Gastrocnemius medialis (tissue), 4 donors: ENCODE measurements around the gene TRMT11. TPM values are rescaled to one million over a fixed set of nuclear protein-coding genes. Genes with fewer than 3 reads are reported as not detected.

Experiments used
- ATAC-seq, 2 donors: fragments of 150-250 bp; one replicate each; pipeline ENCODE4 v1.9.1; 2016
- DNase-seq, 2 donors: peaks; one replicate each; pipeline ENCODE4 v3.0.0-alpha.2; 2019
- H3K27ac ChIP-seq, 4 donors: fragments of 200-600 bp; sonication (generic); 1 replicate in 1 of 4; 2 replicates in 3 of 4; pipeline ENCODE4 v1.5.1; 2016 to 2018; ENCODE audit warnings: mild to moderate bottlenecking in 2 of 4, moderate library complexity in 1 of 4
- H3K27me3 ChIP-seq, 3 donors: fragments of 200-600 bp; sonication (generic) in 2 of 3; 1 replicate in 1 of 3; 2 replicates in 2 of 3; pipeline versions ENCODE4 v1.5.1 to v1.6.0; 2016 to 2019; ENCODE audit warnings: mild to moderate bottlenecking in 1 of 3, moderate library complexity in 1 of 3
- H3K36me3 ChIP-seq, 2 donors: fragments of 200-600 bp; sonication (generic) in 1 of 2; one replicate each; pipeline ENCODE4 v1.5.1; 2017 to 2018
- H3K4me1 ChIP-seq, 2 donors: fragments of 200-600 bp; sonication (generic) in 1 of 2; one replicate each; pipeline ENCODE4 v1.5.1; 2016 to 2017; ENCODE audit warnings: mild to moderate bottlenecking in 2 of 2
- H3K4me3 ChIP-seq, 4 donors: fragments of 200-600 bp; sonication (generic) in 3 of 4; 1 replicate in 1 of 4; 2 replicates in 3 of 4; pipeline ENCODE4 v1.5.1; 2016 to 2019; ENCODE audit warnings: mild to moderate bottlenecking in 2 of 4
- H3K9me3 ChIP-seq, 3 donors: fragments of 200-600 bp; sonication (generic) in 2 of 3; 1 replicate in 1 of 3; 2 replicates in 2 of 3; pipeline ENCODE4 v1.5.1; 2016 to 2019
- POLR2A ChIP-seq, 2 donors: fragments of 450-650 bp; IDR thresholded peaks; one replicate each; pipeline ENCODE4 v1.6.1; 2017; ENCODE audit warnings: antibody characterized with exemption in 2 of 2, mild to moderate bottlenecking in 2 of 2, moderate library complexity in 2 of 2
- in situ Hi-C, 4 donors: fragments of 200-750 bp; cut with MboI; loops; one replicate each; pipeline versions ENCODE4 v1.15.0 to v1.8.0; 2017; ENCODE audit warnings: low sequenced_read_pairs in 4 of 4
- intact Hi-C: fragments of 100-400 bp; cut with DNase I; formaldehyde crosslinking; loops from one replicate; pipeline ENCODE4 v1.15.1; 2023; ENCODE audit warnings: low total_unique reads
- total RNA-seq, 4 donors: library from RNA; depleted of rRNA; stranded (reverse); fragments of >200 nt; gene quantifications; one replicate each; pipeline versions ENCODE4 v1.1.0 to v1.2.3, GENCODE V29; 2016
- TF ChIP-seq, protein P1 (sequence below), 5 experiments: fragments of 450-650 bp in 3 of 5; fragments of 200-600 bp in 2 of 5; sonication (generic) in 2 of 5; IDR thresholded peaks in 4 of 5; conservative IDR thresholded peaks in 1 of 5; 1 replicate in 4 of 5; 2 replicates in 1 of 5; pipeline ENCODE4 v1.5.1; 2016 to 2019; ENCODE audit warnings: antibody characterized with exemption in 5 of 5, mild to moderate bottlenecking in 3 of 5, moderate library complexity in 3 of 5

The TRMT11 gene
- total RNA-seq, 4 donors from 2014 or later, result 2.5 to 10.2 (median 6.9) TPM

DNA sequence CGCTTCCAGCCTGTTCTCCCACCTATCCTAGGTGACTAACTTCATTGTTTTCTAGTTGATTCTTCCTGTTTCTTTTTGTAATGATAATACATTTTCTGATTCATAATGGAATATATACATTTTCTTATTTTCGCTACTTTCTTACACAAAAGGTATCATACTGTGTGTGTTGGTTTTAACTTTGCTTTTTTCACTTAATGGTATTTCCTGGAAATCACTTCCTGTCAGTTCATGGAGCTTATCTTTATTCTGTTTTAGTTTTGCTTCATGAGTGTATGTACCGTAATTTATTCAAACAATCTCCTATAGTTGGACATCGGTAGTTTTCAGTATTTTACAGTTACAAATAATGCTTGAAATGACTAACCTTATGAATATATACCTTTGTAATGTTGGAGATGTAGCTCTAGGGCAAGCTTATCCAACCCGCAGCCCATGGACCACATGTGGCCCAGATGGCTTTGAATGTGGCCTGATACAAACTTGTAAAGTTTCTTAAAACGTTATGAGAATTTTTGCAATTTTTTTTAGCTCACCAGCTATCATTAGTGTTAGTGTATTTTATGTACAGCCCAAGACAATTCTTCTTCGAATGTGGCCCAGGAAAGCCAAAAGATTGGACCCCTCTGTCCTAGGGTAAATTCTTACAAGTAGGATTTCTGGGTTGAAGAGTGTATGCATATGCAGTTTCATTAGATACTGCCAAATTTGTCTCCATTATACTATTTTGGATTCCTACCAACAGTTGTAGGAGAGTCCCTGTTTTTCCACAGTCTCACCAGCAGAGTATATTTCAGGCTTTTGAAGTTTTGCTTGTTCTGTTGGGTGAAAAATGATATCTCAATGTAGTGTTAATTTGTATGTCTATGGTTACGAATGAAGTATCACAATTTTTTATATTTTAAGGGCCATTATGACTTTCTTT is 16.7 kb downstream of the TRMT11 start:
- Histone ChIP-seq H3K27me3 (no peaks in the 10 kb centered on the region), H3K27ac (no peak overlapping the region), H3K4me1 (no peaks in the 10 kb centered on the region), H3K36me3 (peaks cover 0 to 13% of the 10 kb centered on the region in 2 donors), H3K4me3 (no peak overlapping the region), H3K9me3 (no peaks in the 10 kb centered on the region)
- in situ Hi-C loops (no loop called here), intact Hi-C loops (no loop called here)
- TF ChIP-seq, protein P1, sequence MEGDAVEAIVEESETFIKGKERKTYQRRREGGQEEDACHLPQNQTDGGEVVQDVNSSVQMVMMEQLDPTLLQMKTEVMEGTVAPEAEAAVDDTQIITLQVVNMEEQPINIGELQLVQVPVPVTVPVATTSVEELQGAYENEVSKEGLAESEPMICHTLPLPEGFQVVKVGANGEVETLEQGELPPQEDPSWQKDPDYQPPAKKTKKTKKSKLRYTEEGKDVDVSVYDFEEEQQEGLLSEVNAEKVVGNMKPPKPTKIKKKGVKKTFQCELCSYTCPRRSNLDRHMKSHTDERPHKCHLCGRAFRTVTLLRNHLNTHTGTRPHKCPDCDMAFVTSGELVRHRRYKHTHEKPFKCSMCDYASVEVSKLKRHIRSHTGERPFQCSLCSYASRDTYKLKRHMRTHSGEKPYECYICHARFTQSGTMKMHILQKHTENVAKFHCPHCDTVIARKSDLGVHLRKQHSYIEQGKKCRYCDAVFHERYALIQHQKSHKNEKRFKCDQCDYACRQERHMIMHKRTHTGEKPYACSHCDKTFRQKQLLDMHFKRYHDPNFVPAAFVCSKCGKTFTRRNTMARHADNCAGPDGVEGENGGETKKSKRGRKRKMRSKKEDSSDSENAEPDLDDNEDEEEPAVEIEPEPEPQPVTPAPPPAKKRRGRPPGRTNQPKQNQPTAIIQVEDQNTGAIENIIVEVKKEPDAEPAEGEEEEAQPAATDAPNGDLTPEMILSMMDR (IDR thresholded peaks at IDR 0.05 in 4 of 5, conservative IDR thresholded peaks at IDR 0.05 in 1 of 5), result no peak
- no peak for TF ChIP-seq POLR2A (IDR thresholded peaks at IDR 0.05)
- DNase-seq (no peak), ATAC-seq (no peak)

DNA sequence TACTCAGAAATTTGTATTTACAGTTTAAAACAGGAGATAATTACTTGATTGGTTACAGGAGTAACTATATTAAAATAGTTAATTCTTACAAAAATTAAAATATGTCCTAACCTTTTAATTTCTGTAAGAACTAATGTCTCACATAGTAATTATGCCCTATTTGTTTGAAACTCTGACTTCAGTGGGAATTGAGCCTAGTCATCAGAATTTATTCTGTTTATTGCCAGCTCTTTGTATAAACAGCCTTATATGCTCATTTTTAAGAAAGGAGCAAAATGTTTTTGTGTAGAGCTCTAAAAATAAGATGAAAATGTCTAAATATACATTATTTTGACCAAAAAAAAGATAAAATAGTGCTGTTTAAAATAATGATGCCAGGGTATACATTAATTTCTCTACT is 21.5 kb downstream of the TRMT11 start:
- Histone ChIP-seq H3K4me3 (no peak overlapping the region), H3K36me3 (peaks cover 0 to 44% of the 10 kb centered on the region in 2 donors), H3K27me3 (no peaks in the 10 kb centered on the region), H3K27ac (no peak overlapping the region), H3K4me1 (no peaks in the 10 kb centered on the region), H3K9me3 (no peaks in the 10 kb centered on the region)
- intact Hi-C loops, result no loop called here
- ATAC-seq (no peak), DNase-seq (no peak)
- TF ChIP-seq, protein P1 (IDR thresholded peaks at IDR 0.05 in 4 of 5, conservative IDR thresholded peaks at IDR 0.05 in 1 of 5), result no peak
- TF ChIP-seq POLR2A (IDR thresholded peaks at IDR 0.05), result no peak
- in situ Hi-C loops, result no loop called here

DNA sequence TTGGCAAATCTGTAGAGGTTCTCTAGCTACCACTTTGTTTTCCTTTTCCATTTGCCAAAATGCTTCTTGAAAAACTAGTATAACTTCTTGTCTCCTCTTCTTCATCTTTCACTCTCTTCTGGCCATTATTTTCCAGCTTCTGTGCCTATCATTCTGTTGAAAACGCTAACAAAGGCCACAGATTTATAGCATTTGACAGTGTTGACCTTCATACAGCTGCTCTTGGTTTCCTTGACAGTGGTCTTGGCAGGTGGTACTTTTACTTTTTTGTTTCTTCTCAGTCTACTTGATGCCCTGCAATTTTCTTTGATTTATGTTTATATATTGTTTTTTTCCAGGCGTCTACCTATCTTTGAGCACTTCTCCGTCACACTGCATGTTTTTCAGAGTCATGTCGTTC is 23.7 kb downstream of the TRMT11 start:
- in situ Hi-C loops (no loop called here), intact Hi-C loops (no loop called here)
- Histone ChIP-seq H3K27ac (no peak overlapping the region), H3K4me3 (no peak overlapping the region), H3K4me1 (no peaks in the 10 kb centered on the region), H3K9me3 (no peaks in the 10 kb centered on the region), H3K36me3 (peaks cover 0 to 64% of the 10 kb centered on the region in 2 donors), H3K27me3 (no peaks in the 10 kb centered on the region)
- ATAC-seq (no peak), DNase-seq (no peak)
- TF ChIP-seq, protein P1 (IDR thresholded peaks at IDR 0.05 in 4 of 5, conservative IDR thresholded peaks at IDR 0.05 in 1 of 5), result no peak
- no peak for TF ChIP-seq POLR2A (IDR thresholded peaks at IDR 0.05)

DNA sequence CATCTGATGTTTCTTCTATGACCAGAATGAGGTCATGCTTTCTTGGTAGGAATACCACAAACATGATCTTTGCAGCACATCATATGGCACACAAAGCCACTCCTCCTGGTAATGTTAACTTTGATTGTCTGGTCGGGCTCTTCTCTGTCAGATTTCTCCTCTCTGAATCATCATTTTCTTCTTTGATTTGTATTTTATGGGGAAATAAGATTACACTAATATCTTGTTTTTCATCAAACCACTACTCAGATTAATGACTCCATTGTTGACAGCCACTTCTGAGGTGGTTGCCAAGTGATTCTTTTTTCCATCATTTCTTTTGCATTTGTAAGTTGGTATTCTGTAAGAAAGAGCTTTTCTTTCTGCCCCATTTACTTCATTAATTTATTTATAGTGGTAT is 29.5 kb downstream of the TRMT11 start:
- Histone ChIP-seq H3K27me3 (no peaks in the 10 kb centered on the region), H3K4me1 (no peaks in the 10 kb centered on the region), H3K4me3 (no peak overlapping the region), H3K36me3 (peaks cover 0 to 61% of the 10 kb centered on the region in 2 donors), H3K9me3 (no peaks in the 10 kb centered on the region), H3K27ac (no peak overlapping the region)
- in situ Hi-C loops (no loop called here), intact Hi-C loops (no loop called here)
- DNase-seq (no peak), ATAC-seq (no peak)
- TF ChIP-seq, protein P1 (IDR thresholded peaks at IDR 0.05 in 4 of 5, conservative IDR thresholded peaks at IDR 0.05 in 1 of 5), result no peak
- TF ChIP-seq POLR2A (IDR thresholded peaks at IDR 0.05), result no peak
